GM12891 (cell line): Measurements from ENCODE around the gene MPPED2.

ENCODE experiments used
- DNase-seq: peaks from one replicate; pipeline ENCODE4 v3.0.0; 2011; ENCODE audit warnings: low spot score; ENCODE audit not compliant: insufficient read length
- FAIRE-seq: peaks from 2 replicates; lab custom pipeline; 2011; peaks lifted over from hg19 to GRCh38; lab: Jason Lieb, UNC
- PAX5 ChIP-seq: IDR thresholded peaks from 2 replicates; pipeline ENCODE4 v1.6.1; 2011; ENCODE audit warnings: low read length, moderate library complexity, mild to moderate bottlenecking; ENCODE audit not compliant: insufficient read depth, severe bottlenecking
- POLR2A ChIP-seq: IDR thresholded peaks from 2 replicates; pipeline ENCODE4 v1.6.1; 2011; ENCODE audit warnings: low read depth, low read length, control low read depth
- POLR2AphosphoS5 ChIP-seq: IDR thresholded peaks from 2 replicates; pipeline ENCODE4 v1.6.1; 2011; ENCODE audit warnings: low read depth, low read length, control low read depth
- POU2F2 ChIP-seq: IDR thresholded peaks from 2 replicates; pipeline ENCODE4 v1.6.1; 2011; ENCODE audit warnings: low read depth, mild to moderate bottlenecking, control low read depth, low read length, moderate library complexity
- SPI1 ChIP-seq: IDR thresholded peaks from 2 replicates; pipeline ENCODE4 v1.6.1; 2011; ENCODE audit warnings: low read depth, low read length, control low read depth
- TAF1 ChIP-seq: IDR thresholded peaks from 2 replicates; pipeline ENCODE4 v1.6.1; 2011; ENCODE audit warnings: low read depth, low read length, control low read depth

MPPED2 gene

DNA sequence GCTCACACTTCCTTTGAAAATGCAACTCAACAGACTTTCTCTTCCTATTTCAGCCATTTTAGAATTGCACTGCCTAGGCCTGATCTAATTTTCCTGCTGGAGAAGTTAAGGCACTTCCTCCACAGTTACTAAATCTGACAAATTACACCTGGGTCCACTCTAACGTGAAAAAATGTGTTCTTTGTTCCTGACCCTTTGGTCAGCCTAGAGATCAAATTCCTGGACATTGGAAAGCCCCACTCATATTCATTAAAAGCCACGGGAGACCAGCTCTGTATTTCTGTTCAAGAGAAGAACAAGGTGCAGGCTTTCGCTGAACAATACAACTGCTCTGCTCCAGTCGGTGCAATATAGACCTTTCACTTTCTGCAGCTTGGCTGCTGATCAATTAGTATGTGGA, 96.6 kb downstream of the MPPED2 start:
- FAIRE-seq = no peak
- DNase-seq = no peak
- TF ChIP-seq SPI1 (no peak), TAF1 (no peak), PAX5 (no peak), POLR2AphosphoS5 (no peak), POU2F2 (no peak), POLR2A (no peak)

DNA sequence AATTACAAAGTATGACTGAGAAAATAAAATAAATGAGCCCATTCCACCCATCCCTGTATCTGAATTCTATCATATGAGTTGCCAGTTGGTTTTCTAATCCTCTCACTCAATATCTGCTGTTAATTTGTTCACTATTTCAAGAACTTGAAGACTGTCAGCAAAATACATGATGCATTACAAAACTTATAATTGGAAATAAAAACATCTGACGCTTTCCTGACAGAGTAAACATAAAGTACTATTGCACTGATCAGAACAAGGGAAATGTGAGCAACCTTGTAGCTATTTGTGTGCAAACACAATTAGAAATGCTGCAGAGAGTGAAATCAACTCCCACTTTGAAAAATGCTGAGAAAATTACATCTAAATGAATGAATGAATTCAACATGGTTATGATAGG, 97.1 kb downstream of the MPPED2 start:
- DNase-seq (no peak), FAIRE-seq (no peak)
- no peak for TF ChIP-seq SPI1
- no peak for TF ChIP-seq POU2F2
- TF ChIP-seq TAF1 = no peak
- TF ChIP-seq POLR2AphosphoS5 = no peak
- no peak for TF ChIP-seq POLR2A
- no peak for TF ChIP-seq PAX5

DNA sequence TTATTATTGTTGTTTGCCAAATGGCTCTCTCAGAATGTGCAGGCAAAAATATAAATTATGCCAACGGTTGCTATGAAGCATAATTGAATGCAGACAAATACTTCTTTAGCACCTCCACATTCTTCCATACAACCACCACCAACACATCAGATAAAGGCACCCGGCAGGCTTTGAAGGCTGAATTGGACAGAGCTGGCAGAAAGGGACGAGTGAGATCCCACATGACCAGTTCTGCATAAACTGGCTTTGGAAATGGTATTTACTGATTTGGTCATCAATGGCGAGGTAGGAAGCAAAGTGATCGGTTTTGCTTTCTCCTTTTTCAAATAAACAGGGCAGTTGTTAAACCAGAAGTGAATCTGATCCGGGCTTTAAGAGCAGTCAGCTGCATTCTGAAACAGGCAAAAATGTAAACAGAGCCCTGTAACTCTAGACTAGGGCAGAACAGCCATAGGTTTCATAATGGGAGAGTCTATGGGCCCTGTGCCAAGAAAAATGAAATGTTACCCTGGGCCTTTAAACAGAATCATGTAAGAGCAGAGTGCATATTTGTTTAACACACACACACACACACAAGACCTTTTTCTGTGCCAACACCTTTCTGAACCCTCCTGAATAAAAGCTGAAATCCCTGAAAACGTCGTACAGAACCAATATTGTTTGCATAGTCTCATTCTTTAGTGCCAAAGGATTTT, 97.7 kb downstream of the MPPED2 start:
- FAIRE-seq (no peak), DNase-seq (no peak)
- no peak for TF ChIP-seq TAF1
- no peak for TF ChIP-seq SPI1
- TF ChIP-seq POLR2A = no peak
- no peak for TF ChIP-seq POLR2AphosphoS5
- TF ChIP-seq PAX5 = no peak
- TF ChIP-seq POU2F2 = no peak

DNA sequence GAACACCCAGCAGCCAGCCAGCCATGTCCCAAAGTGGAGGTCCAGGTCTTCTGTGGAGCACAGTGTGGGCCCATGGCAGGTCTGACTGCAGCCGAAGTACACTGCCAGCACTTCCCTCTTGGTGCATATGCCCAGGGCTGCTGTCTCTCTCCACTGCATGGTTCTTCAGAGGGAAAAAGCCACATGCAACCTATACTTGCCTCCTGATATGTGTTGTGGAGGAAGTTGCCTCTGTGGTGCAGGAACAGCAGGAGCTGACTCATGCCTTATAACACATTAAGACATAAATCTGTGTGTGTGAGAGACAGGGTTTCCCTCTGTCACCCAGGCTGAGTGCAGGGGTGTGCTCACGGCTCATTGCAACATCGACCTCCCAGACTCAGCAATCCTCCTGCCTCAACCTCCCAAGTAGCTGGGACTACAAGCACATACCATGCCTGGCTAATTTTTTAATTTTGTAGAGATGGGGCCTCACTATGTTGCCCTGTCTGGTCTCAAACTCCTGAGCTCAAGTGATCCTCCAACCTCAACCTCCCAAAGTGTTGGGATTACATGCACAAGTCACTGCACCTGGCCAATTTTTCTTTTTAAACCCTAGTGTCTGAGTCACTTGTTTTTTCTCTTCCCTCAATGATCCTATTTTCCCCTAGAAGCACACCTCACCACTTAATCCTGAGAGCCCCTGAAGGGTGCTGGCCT, 98.8 kb downstream of the MPPED2 start:
- DNase-seq = no peak
- no peak for FAIRE-seq
- no peak for TF ChIP-seq PAX5

DNA sequence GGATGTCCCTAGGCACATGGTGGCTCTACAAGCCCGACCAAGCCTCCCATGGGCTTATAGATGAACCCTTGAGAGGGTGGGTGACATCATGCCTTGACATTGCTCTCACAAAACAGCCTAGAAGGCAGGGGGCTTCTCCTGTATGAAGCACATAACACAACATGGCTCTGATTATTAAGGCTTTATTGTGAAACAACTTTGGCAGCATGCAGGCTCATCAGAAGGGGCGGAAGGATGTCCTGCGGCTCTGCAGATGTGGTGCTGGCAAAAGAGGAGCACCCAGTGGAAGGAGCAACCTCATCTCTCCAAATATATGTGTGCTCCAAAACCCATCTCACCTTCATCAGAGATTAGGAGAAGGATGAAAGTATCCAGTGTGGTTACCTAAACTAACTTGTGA, 100.4 kb downstream of the MPPED2 start:
- TF ChIP-seq POLR2AphosphoS5 (no peak), PAX5 (no peak), POLR2A (no peak), SPI1 (no peak), POU2F2 (no peak), TAF1 (no peak)
- DNase-seq (no peak), FAIRE-seq (no peak)

DNA sequence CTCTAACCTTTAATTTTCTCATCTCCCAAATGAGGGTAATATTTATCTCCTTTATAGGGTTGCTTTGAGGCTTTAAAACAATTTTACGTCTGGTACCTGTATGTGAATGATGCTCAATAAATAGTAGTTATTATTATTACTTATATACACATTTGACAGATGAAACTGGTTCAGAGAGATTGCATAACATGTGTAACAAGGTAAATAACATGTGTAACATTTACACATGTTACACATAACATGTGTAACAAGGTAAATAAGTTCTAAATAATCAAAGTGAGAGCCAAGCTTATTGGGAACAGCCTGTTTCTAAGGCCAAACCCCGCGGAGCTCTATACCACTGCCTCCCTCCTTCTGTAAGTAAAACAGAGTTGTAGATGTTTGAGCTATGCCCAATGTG, 100.9 kb downstream of the MPPED2 start:
- no peak for TF ChIP-seq POU2F2
- no peak for TF ChIP-seq POLR2AphosphoS5
- TF ChIP-seq POLR2A = no peak
- no peak for TF ChIP-seq PAX5
- TF ChIP-seq TAF1 = no peak
- TF ChIP-seq SPI1 = no peak
- FAIRE-seq = no peak

DNA sequence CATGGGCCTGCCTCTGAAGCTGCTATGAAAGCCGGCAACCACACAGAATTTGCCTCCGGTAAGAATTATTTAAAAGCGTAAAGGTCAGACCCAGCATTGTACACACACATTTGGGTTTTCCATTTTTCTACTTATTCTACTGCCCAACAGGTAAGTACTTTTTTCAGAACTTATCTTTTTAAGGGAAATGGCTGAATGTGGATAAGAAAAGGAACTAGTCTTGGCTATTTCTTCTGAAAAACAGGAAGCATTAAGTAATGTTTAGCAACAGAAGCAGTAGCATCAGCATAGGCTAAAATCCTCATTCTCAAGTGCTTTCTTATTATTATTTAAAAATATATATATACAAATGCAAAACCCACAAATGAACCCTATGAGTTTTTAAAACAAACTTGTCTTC, 103.1 kb downstream of the MPPED2 start:
- TF ChIP-seq TAF1 (no peak), POLR2AphosphoS5 (no peak), POLR2A (no peak)
- DNase-seq (no peak), FAIRE-seq (no peak)

More for the DNA sequence above, 100.9 kb downstream of the MPPED2 start:
- no peak for DNase-seq

DNA sequence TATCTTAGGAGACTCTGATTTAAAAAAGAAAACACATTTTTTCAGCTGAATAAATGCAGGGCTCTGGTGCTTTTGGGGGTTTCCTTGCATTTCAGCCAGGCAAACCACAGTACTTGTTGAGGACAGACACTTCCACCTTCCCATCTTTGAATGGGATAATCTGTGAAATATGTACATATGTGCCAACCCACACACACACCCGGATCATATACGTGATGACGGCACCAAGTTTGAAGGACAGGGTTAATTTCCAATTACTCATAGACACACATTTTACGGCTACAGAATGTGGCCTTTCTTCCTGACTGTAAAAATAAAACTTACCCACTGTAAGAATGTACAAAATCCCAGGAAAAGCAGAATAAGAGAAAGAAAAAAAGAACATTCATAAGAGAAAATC, 104.4 kb downstream of the MPPED2 start:
- FAIRE-seq (no peak), DNase-seq (no peak)
- no peak for TF ChIP-seq POLR2AphosphoS5
- TF ChIP-seq TAF1 = no peak
- TF ChIP-seq PAX5 = no peak
- no peak for TF ChIP-seq SPI1
- TF ChIP-seq POLR2A = no peak
- TF ChIP-seq POU2F2 = no peak

DNA sequence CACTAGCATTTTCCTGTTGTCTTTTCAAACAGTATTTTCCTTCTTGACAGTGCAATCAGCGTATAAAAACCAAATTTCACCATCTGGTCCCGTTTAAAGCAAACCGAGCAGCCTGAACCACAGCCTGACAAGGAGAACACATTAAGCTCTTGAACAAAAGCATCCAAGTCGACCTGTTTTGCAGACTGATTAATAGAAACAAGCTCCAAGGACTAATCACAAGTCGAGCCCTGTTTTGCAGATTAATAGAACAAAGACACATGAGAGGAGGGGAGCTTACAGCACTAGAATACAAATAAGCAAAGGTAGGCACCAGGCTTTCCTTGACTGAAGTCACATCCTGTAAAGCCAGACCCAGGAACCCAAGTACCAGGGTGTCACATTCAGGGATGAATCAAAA, 104.8 kb downstream of the MPPED2 start:
- TF ChIP-seq PAX5 = no peak
- TF ChIP-seq TAF1 = no peak
- TF ChIP-seq POLR2AphosphoS5 = no peak
- TF ChIP-seq POU2F2 = no peak
- TF ChIP-seq SPI1 = no peak
- TF ChIP-seq POLR2A = no peak
- no peak for DNase-seq
- FAIRE-seq = no peak

DNA sequence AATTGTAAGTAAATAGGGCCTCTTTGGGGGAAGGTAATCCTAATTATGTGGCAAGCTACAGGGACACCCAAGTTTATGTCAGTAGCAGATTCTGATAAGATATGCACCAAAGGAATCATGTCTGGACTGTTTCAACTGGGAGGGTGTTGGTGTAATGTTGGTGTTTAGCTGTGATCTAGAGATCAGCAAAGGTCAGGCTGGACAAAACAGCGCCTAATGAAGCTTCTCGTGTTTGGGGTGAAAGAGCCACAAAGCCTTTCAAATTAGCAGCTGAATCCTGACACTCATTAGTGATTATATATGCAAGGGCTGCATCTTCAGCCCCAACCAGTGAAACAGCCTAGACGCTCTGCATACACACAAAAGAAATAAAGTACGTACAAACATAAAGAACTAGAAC, 106.3 kb downstream of the MPPED2 start:
- no peak for FAIRE-seq
- TF ChIP-seq POU2F2 (no peak), POLR2AphosphoS5 (no peak), POLR2A (no peak), TAF1 (no peak), SPI1 (no peak), PAX5 (no peak)

DNA sequence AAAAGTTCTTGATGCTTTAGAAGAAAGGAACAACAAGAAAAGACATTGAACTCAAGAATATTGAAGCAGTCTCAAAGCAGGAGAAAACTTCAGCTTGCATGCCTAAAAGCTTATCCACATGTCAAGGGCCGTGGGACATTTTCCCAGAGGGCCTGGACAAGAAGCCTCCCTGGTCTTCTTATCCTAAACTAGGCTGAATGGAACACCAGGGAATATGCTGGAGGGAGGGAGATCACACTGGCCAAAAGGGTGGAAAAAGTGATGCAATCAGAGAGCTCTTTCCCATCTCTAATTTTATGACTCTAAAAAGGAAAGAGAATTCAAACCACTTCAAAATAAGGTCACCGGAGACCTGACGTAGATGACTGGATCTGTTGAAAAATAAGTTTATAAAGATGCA, 107.2 kb downstream of the MPPED2 start:
- TF ChIP-seq POLR2AphosphoS5 (no peak), POU2F2 (no peak), PAX5 (no peak), TAF1 (no peak), POLR2A (no peak), SPI1 (no peak)
- FAIRE-seq (no peak), DNase-seq (no peak)

More for the DNA sequence above, 106.3 kb downstream of the MPPED2 start:
- no peak for DNase-seq

DNA sequence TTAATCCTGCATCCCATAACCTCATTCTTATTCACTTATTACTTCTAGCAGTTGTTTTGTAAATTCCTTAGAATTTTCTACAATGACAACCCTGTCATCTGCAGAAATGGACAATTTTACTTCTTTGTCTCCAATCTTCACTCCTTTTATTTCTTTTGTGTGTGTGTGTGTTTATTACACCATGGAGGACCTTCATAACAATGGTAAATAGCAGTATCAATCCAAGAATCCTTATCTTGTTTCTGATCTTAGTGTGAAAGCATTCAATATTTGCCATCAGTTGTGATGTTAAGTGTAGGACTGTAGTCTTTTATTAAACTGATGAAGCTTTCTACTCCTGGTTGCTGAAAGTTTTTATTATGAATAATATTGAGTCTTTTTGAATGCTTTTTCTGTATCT, 109.1 kb downstream of the MPPED2 start:
- DNase-seq (no peak), FAIRE-seq (no peak)
- TF ChIP-seq TAF1 (no peak), PAX5 (no peak), SPI1 (no peak), POLR2AphosphoS5 (no peak), POU2F2 (no peak), POLR2A (no peak)
